ENCODE results near the gene ATOX1. TPM values are rescaled to one million over a fixed set of nuclear protein-coding genes. Genes with fewer than 3 reads are reported as not detected.

The ATOX1 gene, protein sequence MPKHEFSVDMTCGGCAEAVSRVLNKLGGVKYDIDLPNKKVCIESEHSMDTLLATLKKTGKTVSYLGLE
- total RNA-seq = 92.6 to 101 TPM (median 97.1 TPM) in 3 replicates

DNA sequence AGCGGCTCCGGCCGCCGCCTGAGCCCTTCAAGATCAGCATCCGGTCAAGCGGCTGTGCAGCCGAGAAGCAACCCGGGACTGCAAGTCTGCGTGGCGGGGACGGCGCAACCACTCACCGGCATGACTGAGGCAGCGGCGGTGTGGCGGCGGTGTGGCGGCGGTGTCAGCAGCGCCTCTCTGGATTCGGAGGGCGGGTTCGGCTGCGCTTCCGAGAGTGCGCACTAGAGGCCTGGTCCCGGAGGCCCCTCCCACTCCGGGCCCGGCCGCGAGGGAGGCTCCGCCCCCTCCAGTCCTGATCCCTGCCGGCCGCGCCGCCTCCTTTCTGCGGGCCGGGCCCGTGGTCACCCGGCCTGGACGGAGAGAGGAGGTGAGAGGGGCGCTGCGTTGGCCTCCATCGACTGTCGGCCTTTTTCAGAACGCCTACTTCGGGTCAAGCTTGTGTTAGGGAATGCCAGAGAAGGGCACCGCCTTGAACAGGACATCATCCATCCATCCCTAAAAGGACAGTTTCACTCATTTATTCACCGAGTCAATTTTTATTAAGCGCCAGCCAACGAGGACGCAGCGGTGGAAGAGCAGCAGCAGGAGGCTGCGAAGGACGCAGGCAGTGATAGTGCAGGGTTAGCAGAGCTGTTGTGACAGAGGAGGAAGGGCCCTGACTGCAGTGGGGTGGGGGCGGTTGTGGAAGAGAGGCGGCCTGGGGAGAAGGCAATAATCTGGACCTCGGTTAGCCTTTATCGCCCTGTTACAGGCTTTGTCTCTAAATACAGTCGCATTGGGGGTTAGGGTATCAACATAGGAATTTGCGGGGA lies at the start of gene ATOX1:
TSS of gene ATOX1 (minus strand) at position 202 of the 812 bp plus-strand sequence. CDS start at position 122, 80 bp downstream.
- Mint-ChIP-seq H3K4me1 (peaks cover 30% of the 10 kb centered on the region), H3K9me3 (no peaks in the 10 kb centered on the region), H3K4me3 (peak within 1 kb of the TSS; percentile 83), H3K36me3 (peaks cover under 1% of the 10 kb centered on the region), H3K27me3 (ENCODE audit: low read depth) (no peaks in the 10 kb centered on the region), H3K27ac (peak within 1 kb of the TSS; percentile 93)
- no peak for TF ChIP-seq CTCF (IDR thresholded peaks at IDR 0.05; ENCODE audit: unreplicated experiment)
- peak; percentile 80 to 95 for DNase-seq (ENCODE audit: low spot score in 2 of 2, unreplicated experiment in 2 of 2)

- H3K4me3 Mint-ChIP-seq = no peak overlapping the region
- TF ChIP-seq CTCF (IDR thresholded peaks at IDR 0.05; ENCODE audit: unreplicated experiment) = no peak
- no peak for DNase-seq (ENCODE audit: low spot score in 2 of 2, unreplicated experiment in 2 of 2)
- H3K27ac Mint-ChIP-seq = peak overlapping the region; percentile 18
- H3K36me3 Mint-ChIP-seq = peaks cover 47% of the 10 kb centered on the region
- H3K9me3 Mint-ChIP-seq = peaks cover 3% of the 10 kb centered on the region
- peaks cover 6% of the 10 kb centered on the region for H3K4me1 Mint-ChIP-seq
- no peaks in the 10 kb centered on the region for H3K27me3 Mint-ChIP-seq (ENCODE audit: low read depth)
These were observed 47.2 kb upstream of the ATOX1 start for GRCh38 chr5:151805414-151806223.

- Mint-ChIP-seq H3K9me3 (no peaks in the 10 kb centered on the region), H3K4me1 (peaks cover 4% of the 10 kb centered on the region), H3K27me3 (ENCODE audit: low read depth) (no peaks in the 10 kb centered on the region), H3K4me3 (no peak overlapping the region), H3K27ac (no peak overlapping the region), H3K36me3 (peaks cover 56% of the 10 kb centered on the region)
- no peak for DNase-seq (ENCODE audit: low spot score in 2 of 2, unreplicated experiment in 2 of 2)
- TF ChIP-seq CTCF (IDR thresholded peaks at IDR 0.05; ENCODE audit: unreplicated experiment) = no peak
These were observed 42.1 kb upstream of the ATOX1 start for GRCh38 chr5:151800532-151800931.

DNA sequence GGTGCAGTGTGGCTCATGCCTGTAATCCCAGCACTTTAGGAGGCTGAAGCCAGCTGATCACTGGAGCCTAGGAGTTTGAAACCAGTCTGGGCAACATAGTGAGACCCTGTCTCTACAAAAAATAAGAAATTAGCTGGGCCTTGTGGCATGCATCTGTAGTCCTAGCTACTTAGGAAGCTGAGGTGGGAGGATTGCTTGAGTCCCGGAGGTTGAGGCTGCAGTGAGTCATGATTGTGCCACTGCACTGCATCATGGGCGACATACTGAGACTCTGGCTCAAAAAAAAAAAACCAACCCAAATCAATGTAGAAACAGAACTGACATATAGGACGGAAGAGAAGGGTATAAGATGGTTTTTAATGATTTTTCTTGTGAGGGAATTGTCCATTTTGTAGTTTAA lies 41.0 kb upstream of the ATOX1 start:
- H3K4me1 Mint-ChIP-seq = peaks cover 4% of the 10 kb centered on the region
- H3K9me3 Mint-ChIP-seq = no peaks in the 10 kb centered on the region
- no peak overlapping the region for H3K4me3 Mint-ChIP-seq
- DNase-seq (ENCODE audit: low spot score in 2 of 2, unreplicated experiment in 2 of 2) = no peak
- H3K27me3 Mint-ChIP-seq (ENCODE audit: low read depth) = no peaks in the 10 kb centered on the region
- no peak overlapping the region for H3K27ac Mint-ChIP-seq
- H3K36me3 Mint-ChIP-seq = peaks cover 55% of the 10 kb centered on the region
- TF ChIP-seq CTCF (IDR thresholded peaks at IDR 0.05; ENCODE audit: unreplicated experiment) = no peak

GRCh38 chr5:151798674-151799073 lies 40.2 kb upstream of the ATOX1 start:
- DNase-seq (ENCODE audit: low spot score in 2 of 2, unreplicated experiment in 2 of 2) = no peak
- Mint-ChIP-seq H3K4me1 (peaks cover 1% of the 10 kb centered on the region), H3K4me3 (no peak overlapping the region), H3K27me3 (ENCODE audit: low read depth) (no peaks in the 10 kb centered on the region), H3K27ac (no peak overlapping the region), H3K9me3 (no peaks in the 10 kb centered on the region), H3K36me3 (peaks cover 55% of the 10 kb centered on the region)
- TF ChIP-seq CTCF (IDR thresholded peaks at IDR 0.05; ENCODE audit: unreplicated experiment) = no peak
